COLO829 (cell line): ENCODE results near the gene HES3.

Source experiments
- DNase-seq: peaks from one replicate; pipeline ENCODE4 v3.0.0; 2012; ENCODE audit warnings: low spot score

The HES3 gene

GRCh38 chr1:6243993-6244392, at the start of gene HES3:
Gene HES3, plus strand, starts transcription at chr1:6244179. Its CDS starts 187 bp downstream, at chr1:6244366.
- DNase-seq: no peak

DNA sequence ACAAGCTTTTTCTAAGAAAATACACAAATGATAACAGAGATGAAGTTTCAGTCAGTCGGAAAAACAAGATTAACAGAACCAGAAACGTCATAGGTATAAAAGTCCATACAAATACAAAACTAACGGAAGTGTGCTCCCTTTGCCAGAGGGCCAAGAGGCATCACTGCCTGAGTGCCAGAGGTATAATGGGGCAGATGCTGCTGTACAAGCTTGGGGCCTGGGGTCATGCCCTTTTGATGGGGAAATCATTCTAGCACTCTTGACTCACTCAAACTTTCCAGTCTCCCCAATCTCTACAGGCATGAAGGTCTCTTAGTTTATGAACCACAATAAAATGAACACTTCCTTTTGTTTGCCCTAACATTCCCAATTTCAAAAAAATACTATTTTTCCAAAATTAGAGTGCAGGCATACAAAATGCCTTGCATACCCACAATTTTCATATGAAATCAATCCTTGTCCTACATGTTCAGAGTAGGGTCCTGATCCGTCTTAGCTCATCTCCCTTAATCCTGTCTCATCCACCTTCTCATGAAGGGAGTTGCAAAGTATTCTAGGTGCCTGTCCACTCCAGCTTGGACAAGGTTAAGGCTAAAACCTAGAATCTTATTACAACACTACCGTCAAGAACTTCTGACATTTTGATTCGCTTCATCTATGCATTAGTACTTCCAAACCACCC, 46.1 kb upstream of the HES3 start:
- no peak for DNase-seq

DNA sequence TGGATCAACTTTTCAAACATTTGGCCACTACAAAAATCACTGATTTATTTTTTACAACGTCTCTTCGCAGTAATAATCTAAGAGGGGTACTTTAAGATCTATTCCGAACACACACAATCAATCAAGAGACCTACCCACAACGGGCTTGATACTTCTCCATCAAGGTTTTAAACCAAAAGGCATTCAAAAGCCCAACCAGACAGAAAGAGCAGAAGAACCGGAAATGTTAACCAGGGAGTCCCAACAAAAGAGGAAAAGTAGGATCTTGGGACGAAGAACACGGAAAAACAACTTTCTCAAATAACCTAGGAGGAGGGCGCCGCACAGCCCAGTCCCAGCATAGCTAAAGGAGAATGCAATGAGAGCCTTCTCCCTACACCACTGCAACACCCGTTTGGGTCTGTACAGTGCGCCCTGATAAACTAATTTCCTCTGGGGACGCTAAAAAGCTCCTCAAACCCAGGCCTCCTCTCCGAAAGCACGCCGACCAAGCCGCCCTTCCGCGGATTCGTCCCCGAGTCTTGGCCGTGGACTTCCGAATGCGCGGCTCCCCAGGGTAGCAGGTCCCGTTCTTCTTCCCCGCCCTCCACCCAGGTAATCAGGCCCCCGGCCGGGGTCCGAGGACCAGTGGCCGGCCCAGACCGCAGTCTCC, 45.2 kb upstream of the HES3 start:
- no peak for DNase-seq

DNA sequence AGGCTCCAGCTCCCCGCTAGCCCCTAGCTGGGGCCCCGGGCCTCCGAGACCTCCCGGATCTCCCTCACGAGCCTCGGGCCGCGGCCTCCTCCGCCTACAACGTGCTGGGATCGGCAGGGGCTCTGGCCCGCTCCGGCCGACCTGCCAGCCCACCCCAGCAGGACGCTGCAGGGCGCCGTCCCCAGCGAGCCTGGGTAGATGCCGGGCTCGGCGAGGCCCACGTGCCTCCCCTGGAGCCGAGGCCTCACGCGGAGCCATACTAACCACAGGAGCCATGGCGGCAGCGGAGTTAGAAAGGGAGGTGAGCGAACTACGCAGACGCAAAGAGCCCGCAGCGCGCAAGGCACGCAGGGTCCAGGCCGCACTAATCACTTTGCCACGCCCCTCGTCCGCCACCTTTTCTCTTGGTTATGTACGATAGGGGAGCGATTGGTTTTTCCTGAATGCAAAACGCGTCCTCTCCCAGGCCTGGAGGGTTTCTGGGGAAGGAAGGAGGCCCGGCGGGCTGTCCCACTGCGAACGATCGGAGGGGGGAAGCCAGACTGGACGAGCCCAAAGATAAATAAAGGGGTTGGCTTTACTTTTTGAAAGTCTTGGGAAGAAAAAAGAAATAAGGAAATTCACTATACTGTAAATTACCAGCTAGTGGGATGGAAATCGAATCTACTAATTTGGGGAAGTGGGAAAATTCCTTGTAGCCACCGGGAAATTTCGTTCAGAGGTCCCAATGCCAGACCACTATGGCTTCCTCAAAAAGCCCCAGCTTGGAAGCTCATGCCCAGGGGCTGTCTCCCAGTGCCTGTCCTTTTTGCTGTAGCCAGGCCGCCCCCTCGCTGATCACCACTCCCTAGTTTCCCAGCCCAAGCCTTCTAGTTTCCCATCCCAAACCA, 44.4 kb upstream of the HES3 start, which contains the start of gene RPL22:
RPL22 (minus strand) TSS at position 298 of the 890 bp plus-strand sequence; CDS start at position 276, 22 bp downstream.
- peak; percentile 96 for DNase-seq

DNA sequence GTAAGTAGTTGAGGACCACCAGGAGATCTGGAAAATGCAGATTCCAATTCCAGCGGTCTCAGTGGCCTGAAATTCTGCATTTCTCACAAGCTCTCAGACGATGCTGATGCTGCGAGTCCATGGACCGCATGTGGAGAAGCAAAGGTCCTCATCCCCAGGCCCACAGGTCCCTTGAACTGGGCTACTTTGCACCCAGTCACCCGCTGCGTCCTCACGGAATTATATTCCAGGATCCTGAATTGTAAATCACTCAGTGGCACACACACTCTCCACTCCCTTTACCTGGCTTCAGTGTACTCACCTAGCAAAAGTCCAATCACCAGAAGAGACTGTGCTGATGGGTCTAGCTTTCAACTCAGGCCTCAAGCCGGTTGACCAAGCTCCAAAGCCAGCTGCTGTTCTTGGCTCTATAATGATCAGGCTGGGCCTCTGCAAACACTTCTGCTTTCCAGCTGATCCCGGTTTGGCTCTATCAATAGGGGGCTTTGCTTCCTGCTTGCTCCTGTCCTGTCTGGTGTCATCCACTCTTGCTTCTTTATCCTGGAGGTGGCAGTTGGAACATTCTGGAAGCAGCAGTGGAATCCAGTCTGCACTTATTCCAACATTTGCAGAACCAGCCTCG, 43.7 kb upstream of the HES3 start:
- DNase-seq: no peak

GRCh38 chr1:6202256-6202655, 41.7 kb upstream of the HES3 start:
- no peak for DNase-seq

DNA sequence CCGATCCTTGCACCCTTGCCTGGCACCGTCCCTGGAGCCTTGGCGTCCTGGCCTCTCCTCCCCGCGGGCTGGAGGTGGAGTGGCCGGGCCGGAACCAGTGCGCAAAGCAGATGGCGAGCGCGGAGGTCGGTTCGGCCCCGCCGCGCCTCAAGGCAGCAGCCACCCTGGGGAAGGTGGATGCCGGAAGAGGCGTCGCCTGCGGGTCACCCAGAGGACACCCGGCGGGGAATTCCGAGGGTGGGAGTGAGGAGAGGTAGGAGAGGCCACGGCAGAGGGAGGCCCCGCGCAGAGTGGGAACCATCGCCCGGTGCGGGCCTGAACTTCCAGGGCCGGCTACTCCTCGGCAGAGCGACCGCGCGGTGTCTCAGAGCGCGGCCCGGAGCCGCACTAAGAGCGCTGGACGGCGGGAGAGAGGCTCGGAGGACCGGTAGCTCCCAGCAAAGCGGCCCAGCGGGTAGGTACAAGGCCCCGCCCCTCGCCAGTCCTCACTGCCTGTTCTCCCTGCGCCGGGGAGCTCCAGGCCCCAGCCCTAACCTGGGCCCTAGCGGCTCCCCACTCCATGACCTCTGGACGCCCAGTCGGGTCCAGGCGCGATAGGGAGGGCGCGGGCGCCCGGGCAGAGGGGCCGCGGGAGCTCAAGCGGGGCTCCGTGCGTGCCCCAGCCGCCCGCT, 38.0 kb upstream of the HES3 start, which contains the start of gene RNF207:
RNF207 (plus strand) TSS at position 271 of the 671 bp plus-strand sequence. CDS start 417 bp downstream, outside the sequence.
- DNase-seq: no peak

GRCh38 chr1:6206520-6206855, 37.5 kb upstream of the HES3 start:
- no peak for DNase-seq

DNA sequence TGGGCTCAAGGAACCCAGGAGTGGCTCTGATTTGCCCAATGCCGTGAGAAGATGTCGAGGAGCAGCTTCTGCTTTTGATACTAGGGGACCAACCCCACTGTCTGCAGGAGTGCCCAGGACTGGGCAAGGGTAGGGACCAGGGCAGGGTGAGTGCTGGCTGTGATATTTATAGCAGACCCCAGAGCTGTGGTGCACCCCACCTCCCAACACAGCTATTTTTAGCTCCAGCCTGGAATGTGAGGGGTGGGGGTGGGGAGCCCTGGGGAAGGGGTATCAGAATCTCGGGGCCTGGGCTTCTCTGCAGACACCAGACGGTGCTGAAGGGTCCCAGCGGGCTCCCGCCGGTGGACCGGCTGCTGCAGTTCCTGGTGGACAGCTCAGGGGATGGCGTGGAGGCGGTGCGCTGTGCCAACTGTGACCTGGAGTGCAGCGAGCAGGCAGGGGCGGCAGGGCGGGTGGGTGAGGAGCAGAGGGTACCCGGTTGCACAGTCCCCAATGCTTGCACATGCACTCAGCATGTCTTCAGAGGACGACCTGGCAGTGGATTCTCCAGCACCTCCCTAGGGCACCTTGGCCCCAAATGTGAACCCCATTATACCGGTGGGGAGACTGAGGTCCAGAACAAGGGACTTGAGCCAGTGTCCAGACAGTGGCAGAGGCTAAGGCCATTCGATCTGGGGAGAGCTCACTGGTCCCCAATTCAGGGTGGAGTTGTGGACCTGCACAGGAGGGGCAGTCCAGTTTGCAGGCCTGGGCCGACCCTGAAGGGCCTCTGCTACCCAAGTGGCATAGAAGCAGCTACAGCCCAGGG, 36.7 kb upstream of the HES3 start:
- no peak for DNase-seq

GRCh38 chr1:6207921-6208320, 36.1 kb upstream of the HES3 start:
- DNase-seq: no peak

- peak; percentile 57 for DNase-seq
Measured at GRCh38 chr1:6208723-6209660, 35.0 kb upstream of the HES3 start.

- DNase-seq: no peak
Measured at GRCh38 chr1:6209661-6210580, 34.1 kb upstream of the HES3 start.

DNA sequence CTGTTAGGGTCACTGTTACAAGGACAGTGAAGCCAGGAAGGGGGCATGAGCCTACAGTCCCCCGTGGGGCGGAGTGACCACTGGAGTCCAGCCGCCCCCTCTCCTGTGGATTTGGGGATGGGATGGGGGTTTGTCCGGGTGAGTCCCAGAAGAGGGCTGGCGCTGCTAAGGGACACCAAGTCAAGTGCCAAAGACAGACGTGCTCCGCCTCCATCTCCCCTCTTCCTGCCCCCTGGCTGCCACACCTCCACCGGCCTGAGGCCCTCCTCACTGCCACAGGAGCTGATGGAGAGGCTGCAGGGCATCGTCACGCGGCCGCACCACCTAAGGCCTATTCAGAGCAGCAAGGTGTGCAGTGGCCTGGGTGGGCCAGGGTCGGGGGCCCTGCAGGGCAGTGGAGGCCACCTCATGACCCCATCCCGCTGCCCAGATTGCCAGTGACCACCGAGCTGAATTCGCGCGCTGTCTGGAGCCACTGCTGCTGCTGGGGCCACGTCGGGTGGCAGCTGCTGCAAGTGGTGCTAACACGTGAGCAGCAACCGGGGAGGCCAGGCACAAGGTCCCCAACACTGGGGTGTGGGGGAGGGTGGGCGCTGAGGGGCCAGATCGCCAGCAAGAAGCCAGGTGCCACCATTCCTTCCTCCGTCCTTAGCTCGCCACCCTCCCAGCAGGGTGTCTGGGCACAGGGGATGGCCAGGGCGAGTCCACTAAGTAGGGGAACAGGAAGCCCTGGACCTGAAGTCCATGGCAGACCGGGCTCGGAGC, 33.2 kb upstream of the HES3 start:
- no peak for DNase-seq

GRCh38 chr1:6211731-6212130, 32.2 kb upstream of the HES3 start:
- no peak for DNase-seq

- DNase-seq: no peak
Measured at GRCh38 chr1:6212193-6212959, 31.6 kb upstream of the HES3 start.

DNA sequence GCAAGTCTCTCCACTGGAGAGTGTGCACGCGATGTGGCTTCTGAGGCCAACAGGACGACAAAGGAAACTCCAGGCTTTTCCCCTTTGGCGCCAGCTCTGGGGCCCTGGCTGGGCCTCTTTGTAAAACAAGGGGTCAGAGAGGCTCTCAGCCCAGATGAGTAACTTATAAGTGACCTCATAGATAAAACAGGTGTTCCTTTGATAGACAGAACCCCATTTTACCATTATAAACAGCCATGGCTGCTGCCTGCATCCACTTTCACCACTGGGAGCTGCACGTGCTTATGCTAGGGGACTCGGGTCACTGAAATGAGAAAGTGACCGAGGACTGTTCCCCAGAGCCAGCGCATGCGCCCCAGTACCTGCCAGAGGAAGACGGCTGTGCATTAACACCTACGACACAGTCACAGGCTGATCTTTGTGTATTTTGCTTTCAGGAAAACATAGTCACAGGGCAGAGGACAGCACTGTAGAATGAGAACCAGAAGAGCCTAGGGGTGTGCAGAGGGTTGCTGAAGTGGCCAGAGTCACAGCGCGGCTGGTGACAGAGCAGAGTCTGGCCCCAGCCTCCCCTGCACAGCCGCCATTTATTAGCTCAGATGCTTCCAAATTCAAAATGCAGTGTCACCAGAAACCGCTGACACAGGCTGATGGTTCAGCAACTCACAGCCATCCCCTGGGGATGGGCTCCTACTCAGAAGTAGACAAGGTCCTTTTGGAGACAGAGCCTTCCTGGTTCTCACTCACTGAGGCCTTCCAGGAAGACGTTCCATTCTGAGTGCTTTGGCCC, 25.4 kb upstream of the HES3 start:
- no peak for DNase-seq
